HCT116 (cell line): ENCODE measurements around the gene SP100. TPM values are rescaled to one million over a fixed set of nuclear protein-coding genes. Genes with fewer than 3 reads are reported as not detected.

Experiments
- ATAC-seq: fragments of 200-7000 bp; cut with Tn5 transposase; 2 replicates; pipeline ENCODE4 v1.9.1; 2020; ENCODE audit warnings: mild to moderate bottlenecking, moderate library complexity
- BruUV-seq: library from RNA; stranded (reverse); fragments of 400-500 nt; replicated peaks from 2 replicates; lab custom pipeline; 2021; lab: Mats Ljungman, UMichigan
- CTCF ChIA-PET: fragments of 300-600 bp; sonication (Branson Sonifier 250); formaldehyde crosslinking; loops from one replicate; lab custom pipeline; 2021; ENCODE audit warnings: antibody characterized with exemption; lab: Charles Lee
- POLR2A ChIA-PET: fragments of 300-600, 350-600 bp; sonication (Branson Sonifier 250); formaldehyde crosslinking; loops from one replicate; lab custom pipeline; 2021; ENCODE audit warnings: antibody characterized with exemption; lab: Charles Lee
- RAD21 ChIA-PET, 2 experiments: fragments of 300-600 bp; sonication (Branson Sonifier 250); formaldehyde crosslinking; loops; one replicate each; lab custom pipeline; 2023; ENCODE audit warnings: low total read pairs in 2 of 2; ENCODE audit not compliant: uncharacterized antibody in 2 of 2, unreplicated experiment in 2 of 2, low non-redundant PET in 1 of 2; lab: Charles Lee
- DNase-seq: peaks from one replicate; pipeline ENCODE4 v3.0.0-alpha.2; 2010; ENCODE audit warnings: low read depth, low spot score
- H2AFZ ChIP-seq: fragments of 200-600 bp; shearing (Covaris generic), sonication (generic); 2 replicates; pipeline ENCODE4 v1.6.1; 2017; ENCODE audit warnings: low read depth, mixed run types, mixed read lengths, antibody characterized with exemption, low read length; ENCODE audit not compliant: poor library complexity, severe bottlenecking
- H3K27ac ChIP-seq: 2 replicates; pipeline ENCODE4 v1.5.1; 2012; ENCODE audit warnings: low read depth, low read length
- H3K27me3 ChIP-seq: fragments of 200-600 bp; sonication (generic); 2 replicates; pipeline ENCODE4 v1.6.1; 2016; ENCODE audit warnings: mixed run types, low read length, mixed read lengths; ENCODE audit not compliant: insufficient read depth
- H3K36me3 ChIP-seq, 2 experiments: fragments of 200-500 bp in 1 of 2; fragments of 200-600 bp in 1 of 2; sonication (Bioruptor generic) in 1 of 2; sonication (generic) in 1 of 2; 2 replicates each; pipeline versions ENCODE4 v1.5.1 to v1.6.1; 2014 to 2016; ENCODE audit warnings: low read length in 2 of 2, inconsistent platforms in 1 of 2, mixed read lengths in 1 of 2, mixed run types in 1 of 2; ENCODE audit not compliant: insufficient read depth in 2 of 2, control insufficient read depth in 1 of 2
- H3K4me1 ChIP-seq, 2 experiments: fragments of 200-600 bp in 1 of 2; sonication (generic) in 1 of 2; 2 replicates each; pipeline versions ENCODE4 v1.5.1 to v1.6.1; 2012 to 2017; ENCODE audit warnings: low read length in 2 of 2, inconsistent platforms in 1 of 2, mild to moderate bottlenecking in 1 of 2, mixed read lengths in 1 of 2, mixed run types in 1 of 2, moderate library complexity in 1 of 2; ENCODE audit not compliant: insufficient read depth in 2 of 2, control insufficient read depth in 1 of 2
- H3K4me2 ChIP-seq: fragments of 200-600 bp; sonication (generic); 2 replicates; pipeline ENCODE4 v1.6.1; 2017; ENCODE audit warnings: mixed run types, low read length, mixed read lengths
- H3K4me3 ChIP-seq, 2 experiments: fragments of 200-600 bp in 1 of 2; sonication (generic) in 1 of 2; replicated peaks in 1 of 2; 2 replicates each; pipeline ENCODE4 v1.5.1; 2011 to 2016; ENCODE audit warnings: low read length in 2 of 2, control low read depth in 1 of 2, low read depth in 1 of 2, mild to moderate bottlenecking in 1 of 2, mixed read lengths in 1 of 2, mixed run types in 1 of 2
- H3K79me2 ChIP-seq: fragments of 200-600 bp; sonication (generic); 2 replicates; pipeline ENCODE4 v1.6.1; 2017; ENCODE audit warnings: mild to moderate bottlenecking, mixed run types, low read length, moderate library complexity, mixed read lengths; ENCODE audit not compliant: insufficient read depth
- H3K9ac ChIP-seq: fragments of 200-600 bp; sonication (generic); 2 replicates; pipeline ENCODE4 v1.6.1; 2016; ENCODE audit warnings: low read length, mixed read lengths
- H3K9me2 ChIP-seq: fragments of 200-600 bp; sonication (generic), shearing (Covaris generic); 2 replicates; pipeline ENCODE4 v1.6.1; 2017; ENCODE audit warnings: mixed run types, mild to moderate bottlenecking, moderate library complexity; ENCODE audit not compliant: insufficient read depth
- H3K9me3 ChIP-seq, 2 experiments: fragments of 200-500 bp in 1 of 2; fragments of 200-600 bp in 1 of 2; sonication (Bioruptor generic) in 1 of 2; sonication (generic) in 1 of 2; 2 replicates each; pipeline ENCODE4 v1.6.1; 2014 to 2017; ENCODE audit warnings: low read length in 2 of 2, mixed read lengths in 2 of 2, inconsistent platforms in 1 of 2, low read depth in 1 of 2, mild to moderate bottlenecking in 1 of 2, mixed run types in 1 of 2, moderate library complexity in 1 of 2; ENCODE audit not compliant: control insufficient read depth in 1 of 2, insufficient read depth in 1 of 2
- H4K20me1 ChIP-seq: fragments of 200-600 bp; sonication (generic), shearing (Covaris generic); 2 replicates; pipeline ENCODE4 v1.6.1; 2017; ENCODE audit warnings: mixed run types, mild to moderate bottlenecking, moderate library complexity; ENCODE audit not compliant: insufficient read depth
- ATF3 ChIP-seq: IDR thresholded peaks from 2 replicates; pipeline ENCODE4 v1.6.1; 2012
- CEBPB ChIP-seq: IDR thresholded peaks from 2 replicates; pipeline ENCODE4 v1.6.1; 2012; ENCODE audit warnings: low read depth
- CTCF ChIP-seq, 3 experiments: fragments of 200-600 bp in 1 of 3; sonication (generic) in 1 of 3; IDR thresholded peaks in 2 of 3; conservative IDR thresholded peaks in 1 of 3; 2 replicates each; pipeline ENCODE4 v1.5.1; 2012 to 2017; ENCODE audit warnings: low read depth in 2 of 3, low read length in 2 of 3, antibody characterized with exemption in 1 of 3, borderline replicate concordance in 1 of 3, control low read depth in 1 of 3, mild to moderate bottlenecking in 1 of 3, mixed read lengths in 1 of 3, mixed run types in 1 of 3, moderate library complexity in 1 of 3; ENCODE audit not compliant: insufficient read depth in 1 of 3
- EGR1 ChIP-seq: IDR thresholded peaks from 2 replicates; pipeline ENCODE4 v1.6.1; 2012; ENCODE audit warnings: low read depth
- FOSL1 ChIP-seq: IDR thresholded peaks from 2 replicates; pipeline ENCODE4 v1.6.1; 2012; ENCODE audit warnings: low read depth
- JUND ChIP-seq: IDR thresholded peaks from 2 replicates; pipeline ENCODE4 v1.6.1; 2012
- MAX ChIP-seq: IDR thresholded peaks from 2 replicates; pipeline ENCODE4 v1.6.1; 2012
- POLR2A ChIP-seq: IDR thresholded peaks from 2 replicates; pipeline ENCODE4 v1.7.0; 2011; ENCODE audit warnings: borderline replicate concordance; ENCODE audit not compliant: insufficient read depth, insufficient read length; ENCODE audit errors: extremely low read depth
- POLR2AphosphoS5 ChIP-seq: IDR thresholded peaks from 2 replicates; pipeline ENCODE4 v1.6.1; 2011; ENCODE audit warnings: mild to moderate bottlenecking, low read depth, low read length, moderate library complexity
- SIN3A ChIP-seq: IDR thresholded peaks from 2 replicates; pipeline ENCODE4 v1.6.1; 2012; ENCODE audit warnings: low read depth
- SRF ChIP-seq: IDR thresholded peaks from 2 replicates; pipeline ENCODE4 v1.6.1; 2012; ENCODE audit warnings: low read depth
- TCF7L2 ChIP-seq: IDR thresholded peaks from 2 replicates; pipeline ENCODE4 v1.7.0; 2011; ENCODE audit warnings: borderline replicate concordance, inconsistent platforms; ENCODE audit not compliant: insufficient read depth, insufficient read length; ENCODE audit errors: extremely low read depth
- YY1 ChIP-seq: IDR thresholded peaks from 2 replicates; pipeline ENCODE4 v1.6.1; 2011; ENCODE audit warnings: low read length, low read depth, moderate library complexity, mild to moderate bottlenecking; ENCODE audit not compliant: insufficient replicate concordance; ENCODE audit errors: extremely low read depth
- ZFX ChIP-seq: fragments of 450-650 bp; IDR thresholded peaks from 2 replicates; pipeline ENCODE4 v1.6.1; 2017
- intact Hi-C: fragments of 100-400 bp; cut with micrococcal nuclease; formaldehyde crosslinking; loops from 2 replicates; pipeline ENCODE4 v1.10.0; 2022
- total RNA-seq: library from RNA; stranded (reverse); gene quantifications from one replicate; pipeline ENCODE4 v1.2.1, GENCODE V29; 2021; ENCODE audit not compliant: unreplicated experiment

Gene SP100
- total RNA-seq, 1 experiment from 2014 or later: 48.1 TPM

- CTCF ChIA-PET: no interaction called here
- ATAC-seq (no peak), DNase-seq (no peak)
- H3K4me2 ChIP-seq: no peak overlapping the region
- H3K27ac ChIP-seq: no peak overlapping the region
- TF ChIP-seq TCF7L2 (no peak), CTCF (IDR thresholded peaks at IDR 0.05 in 2 of 3, conservative IDR thresholded peaks at IDR 0.05 in 1 of 3; ENCODE audit: borderline replicate concordance in 1 of 3, insufficient read depth in 1 of 3, low read depth in 2 of 3, low read length in 2 of 3) (no peak), CEBPB (no peak)
- POLR2A ChIA-PET: no interaction called here
- RAD21 ChIA-PET: no interaction called here
- H3K4me3 ChIP-seq: no peak overlapping the region
- H3K4me1 ChIP-seq: no peaks in the 10 kb centered on the region
- no peaks in the 10 kb centered on the region for H3K9me3 ChIP-seq
- H4K20me1 ChIP-seq: no peaks in the 10 kb centered on the region
- BruUV-seq: no TSS peak
- H3K36me3 ChIP-seq: no peaks in the 10 kb centered on the region
- no peak overlapping the region for H2AFZ ChIP-seq
- intact Hi-C loops: no loop called here
- no peaks in the 10 kb centered on the region for H3K27me3 ChIP-seq
- no peaks in the 10 kb centered on the region for H3K9me2 ChIP-seq
- no peaks in the 10 kb centered on the region for H3K79me2 ChIP-seq
- H3K9ac ChIP-seq: no peak overlapping the region
Observed at GRCh38 chr2:230453006-230453405, 37.0 kb downstream of the SP100 start.

GRCh38 chr2:230455005-230455684, 39.1 kb downstream of the SP100 start:
- no peaks in the 10 kb centered on the region for H4K20me1 ChIP-seq
- H3K79me2 ChIP-seq: no peaks in the 10 kb centered on the region
- no peak for TF ChIP-seq EGR1
- no peak for TF ChIP-seq MAX
- TF ChIP-seq POLR2AphosphoS5: no peak
- TF ChIP-seq SRF: no peak
- TF ChIP-seq ATF3: no peak
- no peak for TF ChIP-seq ZFX
- TF ChIP-seq YY1: no peak
- TF ChIP-seq SIN3A: no peak
- TF ChIP-seq JUND: no peak
- no peak for TF ChIP-seq TCF7L2
- TF ChIP-seq CEBPB: no peak
- no peak for TF ChIP-seq FOSL1
- no peak for TF ChIP-seq POLR2A
- no peaks in the 10 kb centered on the region for H3K9me2 ChIP-seq
- no peaks in the 10 kb centered on the region for H3K27me3 ChIP-seq
- H3K4me3 ChIP-seq: no peak overlapping the region
- H3K36me3 ChIP-seq: no peaks in the 10 kb centered on the region
- H3K4me1 ChIP-seq: no peaks in the 10 kb centered on the region
- ATAC-seq (no peak), DNase-seq (no peak)
- no peak overlapping the region for H3K9ac ChIP-seq
- ChIA-PET CTCF (no interaction called here), POLR2A (no interaction called here), RAD21 (no interaction called here)
- intact Hi-C loops: no loop called here
- H2AFZ ChIP-seq: no peak overlapping the region
- H3K4me2 ChIP-seq: no peak overlapping the region
- BruUV-seq: no TSS peak
- no peaks in the 10 kb centered on the region for H3K9me3 ChIP-seq
- no peak overlapping the region for H3K27ac ChIP-seq
